Parathyroid adenoma (tissue), 2 donors: ENCODE results near the gene OR1S1.

Experiments used
- H2AFZ ChIP-seq: fragments of 300-600 bp; sonication (generic); one replicate; pipeline ENCODE4 v1.7.0; 2017; ENCODE audit warnings: antibody characterized with exemption, mild to moderate bottlenecking
- H3K27ac ChIP-seq: fragments of 300-600 bp; sonication (generic); one replicate; pipeline ENCODE4 v1.7.0; 2017
- H3K27me3 ChIP-seq: fragments of 300-600 bp; sonication (generic); one replicate; pipeline ENCODE4 v1.7.0; 2017; ENCODE audit warnings: low read length; ENCODE audit not compliant: control insufficient read depth, insufficient read depth
- H3K36me3 ChIP-seq: fragments of 300-600 bp; sonication (generic); one replicate; pipeline ENCODE4 v1.7.0; 2017; ENCODE audit warnings: low read length; ENCODE audit not compliant: control insufficient read depth, insufficient read depth
- H3K4me1 ChIP-seq: fragments of 300-600 bp; sonication (generic); one replicate; pipeline ENCODE4 v1.7.0; 2017; ENCODE audit warnings: control low read depth
- H3K4me2 ChIP-seq: fragments of 300-600 bp; sonication (generic); one replicate; pipeline ENCODE4 v1.7.0; 2017; ENCODE audit warnings: low read length
- H3K4me3 ChIP-seq: fragments of 300-600 bp; sonication (generic); one replicate; pipeline ENCODE4 v1.7.0; 2017; ENCODE audit warnings: low read depth, low read length
- H3K79me2 ChIP-seq: fragments of 300-600 bp; sonication (generic); one replicate; pipeline ENCODE4 v1.7.0; 2017; ENCODE audit warnings: control low read depth
- H3K9ac ChIP-seq: fragments of 300-600 bp; sonication (generic); one replicate; pipeline ENCODE4 v1.7.0; 2017; ENCODE audit warnings: mild to moderate bottlenecking
- H3K9me3 ChIP-seq: fragments of 300-600 bp; sonication (generic); one replicate; pipeline ENCODE4 v1.7.0; 2017; ENCODE audit warnings: low read length; ENCODE audit not compliant: control insufficient read depth
- TF ChIP-seq, protein P1 (sequence below): fragments of 300-600 bp; sonication (generic); IDR thresholded peaks from one replicate; pipeline ENCODE4 v1.7.0; 2017; ENCODE audit warnings: antibody characterized with exemption, mild to moderate bottlenecking
- donor health status: primary hyperparathyroidism.

OR1S1 gene

DNA sequence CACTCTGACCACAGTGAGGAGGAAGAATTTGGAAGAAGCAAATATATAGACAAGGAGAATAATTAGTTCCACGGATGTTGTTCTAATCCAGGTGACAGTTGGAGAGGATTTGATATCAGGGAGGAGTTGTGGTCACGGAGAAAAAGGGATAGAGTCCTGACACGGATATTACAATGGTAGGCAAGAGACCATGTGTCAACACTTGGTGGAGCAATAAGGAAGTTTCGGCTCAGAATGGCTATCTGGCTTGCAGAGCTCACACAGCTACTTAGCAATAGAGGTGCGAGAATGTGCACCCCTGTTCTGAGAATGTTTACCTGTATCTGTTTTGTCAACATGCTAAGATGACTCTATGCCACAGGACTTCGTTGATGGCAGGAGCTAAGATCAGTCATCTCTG, 34.1 kb upstream of the OR1S1 start:
- no peaks in the 10 kb centered on the region for H3K4me1 ChIP-seq
- TF ChIP-seq, protein P1, sequence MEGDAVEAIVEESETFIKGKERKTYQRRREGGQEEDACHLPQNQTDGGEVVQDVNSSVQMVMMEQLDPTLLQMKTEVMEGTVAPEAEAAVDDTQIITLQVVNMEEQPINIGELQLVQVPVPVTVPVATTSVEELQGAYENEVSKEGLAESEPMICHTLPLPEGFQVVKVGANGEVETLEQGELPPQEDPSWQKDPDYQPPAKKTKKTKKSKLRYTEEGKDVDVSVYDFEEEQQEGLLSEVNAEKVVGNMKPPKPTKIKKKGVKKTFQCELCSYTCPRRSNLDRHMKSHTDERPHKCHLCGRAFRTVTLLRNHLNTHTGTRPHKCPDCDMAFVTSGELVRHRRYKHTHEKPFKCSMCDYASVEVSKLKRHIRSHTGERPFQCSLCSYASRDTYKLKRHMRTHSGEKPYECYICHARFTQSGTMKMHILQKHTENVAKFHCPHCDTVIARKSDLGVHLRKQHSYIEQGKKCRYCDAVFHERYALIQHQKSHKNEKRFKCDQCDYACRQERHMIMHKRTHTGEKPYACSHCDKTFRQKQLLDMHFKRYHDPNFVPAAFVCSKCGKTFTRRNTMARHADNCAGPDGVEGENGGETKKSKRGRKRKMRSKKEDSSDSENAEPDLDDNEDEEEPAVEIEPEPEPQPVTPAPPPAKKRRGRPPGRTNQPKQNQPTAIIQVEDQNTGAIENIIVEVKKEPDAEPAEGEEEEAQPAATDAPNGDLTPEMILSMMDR: no peak
- no peak overlapping the region for H3K4me3 ChIP-seq
- no peak overlapping the region for H2AFZ ChIP-seq
- no peaks in the 10 kb centered on the region for H3K36me3 ChIP-seq
- H3K79me2 ChIP-seq: no peaks in the 10 kb centered on the region
- no peak overlapping the region for H3K4me2 ChIP-seq
- no peaks in the 10 kb centered on the region for H3K27me3 ChIP-seq
- H3K27ac ChIP-seq: no peak overlapping the region
- no peak overlapping the region for H3K9ac ChIP-seq
- no peaks in the 10 kb centered on the region for H3K9me3 ChIP-seq

GRCh38 chr11:58179648-58180047, 32.9 kb upstream of the OR1S1 start:
- TF ChIP-seq, protein P1: no peak
- Histone ChIP-seq H3K4me3 (no peak overlapping the region), H3K79me2 (no peaks in the 10 kb centered on the region), H3K4me1 (no peaks in the 10 kb centered on the region), H2AFZ (no peak overlapping the region), H3K4me2 (no peak overlapping the region), H3K9me3 (no peaks in the 10 kb centered on the region), H3K9ac (no peak overlapping the region), H3K27me3 (no peaks in the 10 kb centered on the region), H3K36me3 (no peaks in the 10 kb centered on the region), H3K27ac (no peak overlapping the region)

- Histone ChIP-seq H2AFZ (no peak overlapping the region), H3K9ac (no peak overlapping the region), H3K4me3 (no peak overlapping the region), H3K9me3 (no peaks in the 10 kb centered on the region), H3K36me3 (no peaks in the 10 kb centered on the region), H3K4me2 (no peak overlapping the region), H3K27me3 (no peaks in the 10 kb centered on the region), H3K79me2 (no peaks in the 10 kb centered on the region), H3K4me1 (no peaks in the 10 kb centered on the region), H3K27ac (no peak overlapping the region)
- TF ChIP-seq, protein P1: no peak
These were observed 25.6 kb upstream of the OR1S1 start for GRCh38 chr11:58186938-58187337.

DNA sequence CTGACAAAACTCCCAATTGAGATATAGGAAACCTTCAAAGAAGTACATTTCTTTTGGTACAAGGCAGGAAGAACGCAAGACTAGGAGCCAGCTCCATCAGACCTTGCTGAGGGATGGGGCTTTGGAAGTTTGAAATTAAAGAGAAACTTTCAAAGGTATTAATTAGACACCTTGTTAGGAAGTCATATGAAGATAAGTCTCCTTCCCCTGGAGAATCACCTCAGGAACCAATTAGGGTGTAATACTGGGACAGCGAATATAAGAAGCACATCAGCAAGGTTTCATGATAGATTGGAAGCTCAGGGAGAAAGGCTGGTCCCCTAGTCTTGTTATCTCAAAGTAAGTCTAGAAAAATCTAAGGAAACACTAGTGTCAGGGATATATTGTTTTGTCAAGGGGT, 23.8 kb upstream of the OR1S1 start, which contains the start of gene OR9Q2:
OR9Q2 (plus strand) TSS at position 301 of the 400 bp plus-strand sequence. CDS start 1,421 bp downstream, outside the sequence.
- Histone ChIP-seq H3K27me3 (no peaks in the 10 kb centered on the region), H2AFZ (no peak within 1 kb of the TSS), H3K4me1 (no peaks in the 10 kb centered on the region), H3K9me3 (no peaks in the 10 kb centered on the region), H3K4me3 (no peak within 1 kb of the TSS), H3K9ac (no peak within 1 kb of the TSS), H3K27ac (no peak within 1 kb of the TSS), H3K4me2 (no peak within 1 kb of the TSS), H3K36me3 (no peaks in the 10 kb centered on the region), H3K79me2 (no peaks in the 10 kb centered on the region)
- TF ChIP-seq, protein P1: no peak

DNA sequence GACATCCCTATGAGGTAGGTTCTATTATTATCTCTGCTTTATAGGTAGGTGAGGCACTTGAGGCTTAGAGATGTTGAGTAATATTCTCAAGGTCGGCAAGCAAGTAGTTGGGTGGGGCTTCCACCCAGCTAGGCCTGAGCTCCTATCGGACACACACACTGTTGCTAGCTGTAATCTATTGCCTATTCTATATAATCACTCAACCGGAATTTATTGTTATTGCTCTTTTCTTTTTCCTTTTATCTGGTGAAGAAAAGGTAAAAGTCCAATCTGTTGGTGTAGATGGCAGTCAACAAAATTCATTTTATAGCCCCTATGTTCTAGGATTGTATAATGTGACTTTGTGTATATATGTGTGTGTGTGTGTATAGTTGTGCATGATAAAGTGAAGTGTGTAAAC, 20.3 kb upstream of the OR1S1 start:
- Histone ChIP-seq H3K9ac (no peak overlapping the region), H3K27me3 (no peaks in the 10 kb centered on the region), H3K79me2 (no peaks in the 10 kb centered on the region), H3K36me3 (no peaks in the 10 kb centered on the region), H3K4me2 (no peak overlapping the region), H2AFZ (no peak overlapping the region), H3K4me3 (no peak overlapping the region), H3K27ac (no peak overlapping the region), H3K9me3 (no peaks in the 10 kb centered on the region), H3K4me1 (no peaks in the 10 kb centered on the region)
- TF ChIP-seq, protein P1: no peak
